GM18517 (cell line): ENCODE data around the gene MIPEP.
"Not testable (repeated sequence)": the region's sequence is repeated elsewhere in the genome, so short reads cannot be mapped to it uniquely, and the experiment has no call there.

ENCODE experiments used
- ATAC-seq: cut with Tn5 transposase; IDR thresholded peaks from one replicate; pipeline ENCODE4 v1.9.1; 2021; ENCODE audit warnings: mild to moderate bottlenecking, moderate library complexity; ENCODE audit not compliant: unreplicated experiment

MIPEP gene

DNA sequence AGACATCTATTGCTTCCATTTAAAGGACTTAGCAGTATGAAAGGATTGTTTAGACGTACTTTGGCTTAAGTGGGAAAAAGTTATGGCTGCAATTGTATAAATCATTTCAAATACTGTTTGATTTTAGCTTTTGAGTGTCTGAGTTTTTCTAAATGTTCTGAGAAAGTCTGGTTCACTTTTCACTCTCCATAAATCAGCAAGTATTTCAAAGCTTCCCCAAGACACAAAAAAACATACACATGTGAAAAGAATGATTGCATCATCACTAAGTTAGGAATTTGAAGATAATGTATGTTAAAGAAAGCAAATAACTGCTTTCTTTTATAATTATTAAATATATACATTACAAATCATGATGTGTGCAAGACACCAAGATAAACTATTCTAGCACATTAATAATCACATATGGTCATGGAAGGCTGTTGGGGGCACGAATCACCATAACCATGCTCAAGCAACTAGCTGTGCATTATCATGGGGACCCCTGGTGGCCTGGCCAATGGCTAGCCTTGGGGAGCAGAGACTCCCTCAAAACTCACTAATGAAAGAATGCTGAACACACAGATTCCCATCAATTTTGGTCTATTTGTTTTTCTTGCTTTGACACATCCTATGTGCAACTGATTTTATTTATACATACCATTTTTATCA, 111.1 kb downstream of the MIPEP start:
- no peak for ATAC-seq

DNA sequence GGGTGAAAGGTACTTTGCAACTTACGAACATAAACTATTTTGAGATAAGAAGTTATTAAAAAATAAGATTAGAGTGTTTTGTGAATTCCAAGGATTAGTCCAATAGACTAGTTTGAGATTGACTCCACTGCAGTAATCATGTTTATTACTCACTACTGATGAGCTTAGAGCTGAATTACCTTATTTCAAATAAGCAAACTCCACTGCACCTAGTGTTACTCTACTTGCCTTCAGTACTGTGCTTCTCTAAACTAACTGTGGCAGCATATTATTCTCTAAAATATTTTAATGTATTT, 111.7 kb downstream of the MIPEP start:
- ATAC-seq, result peak; percentile 22

DNA sequence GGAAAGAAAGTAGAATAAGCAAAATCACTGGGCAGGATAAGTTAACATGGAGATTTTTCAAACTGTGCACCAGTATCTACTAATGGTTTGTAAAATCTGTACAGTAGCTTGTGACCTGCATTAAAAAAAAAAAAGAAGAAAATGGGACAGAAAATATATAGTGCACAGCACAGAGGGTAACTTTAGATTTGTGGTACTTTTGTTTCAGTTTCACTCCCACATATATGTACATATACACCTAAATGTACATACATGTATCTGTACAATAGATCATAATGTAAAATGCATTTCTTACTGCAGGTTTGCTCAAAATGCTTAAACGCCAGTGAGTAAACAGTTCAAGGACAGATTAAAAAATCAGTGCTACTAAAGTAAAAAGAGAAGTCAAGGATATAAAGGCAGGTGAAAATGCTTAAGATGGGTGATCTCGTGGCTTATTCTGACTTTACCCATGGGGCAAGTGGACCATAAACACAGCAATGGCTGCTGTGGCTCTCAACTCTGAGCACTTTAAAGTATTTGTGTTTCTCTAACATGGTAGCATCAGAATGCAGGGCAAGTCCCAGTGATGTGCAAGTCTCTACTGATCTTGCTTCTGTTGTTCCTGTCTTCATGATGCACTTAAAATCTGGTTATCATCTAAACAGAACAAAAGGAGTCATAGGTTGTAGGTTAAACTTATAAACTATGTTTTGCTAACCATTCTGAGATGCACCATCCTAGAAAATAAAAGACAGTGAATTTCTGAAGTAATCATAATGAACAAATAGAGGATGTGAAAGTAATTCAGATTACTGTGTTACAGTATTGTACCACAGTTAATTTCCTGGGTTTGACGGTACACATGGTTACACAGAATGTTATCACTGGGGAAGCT, 112.3 kb downstream of the MIPEP start:
- ATAC-seq, result peak; percentile 96

DNA sequence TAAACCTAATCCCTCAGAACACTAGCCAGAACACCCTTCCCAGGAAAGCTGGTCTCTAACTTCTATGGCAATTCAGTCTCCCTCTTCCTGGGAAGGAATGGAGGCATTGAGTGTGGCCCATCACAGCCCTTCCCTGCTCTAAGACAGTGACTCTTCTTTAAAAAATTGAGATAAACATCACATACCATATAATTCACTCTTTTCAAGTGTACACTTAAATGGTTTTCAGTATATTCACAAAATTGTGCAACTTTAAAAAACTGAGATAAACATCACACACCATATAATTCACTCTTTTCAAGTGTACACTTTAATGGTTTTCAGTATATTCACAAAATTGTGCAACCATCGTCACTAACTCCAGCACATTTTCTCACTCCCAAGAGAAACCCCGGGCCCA, 116.5 kb downstream of the MIPEP start:
- ATAC-seq, result no peak

DNA sequence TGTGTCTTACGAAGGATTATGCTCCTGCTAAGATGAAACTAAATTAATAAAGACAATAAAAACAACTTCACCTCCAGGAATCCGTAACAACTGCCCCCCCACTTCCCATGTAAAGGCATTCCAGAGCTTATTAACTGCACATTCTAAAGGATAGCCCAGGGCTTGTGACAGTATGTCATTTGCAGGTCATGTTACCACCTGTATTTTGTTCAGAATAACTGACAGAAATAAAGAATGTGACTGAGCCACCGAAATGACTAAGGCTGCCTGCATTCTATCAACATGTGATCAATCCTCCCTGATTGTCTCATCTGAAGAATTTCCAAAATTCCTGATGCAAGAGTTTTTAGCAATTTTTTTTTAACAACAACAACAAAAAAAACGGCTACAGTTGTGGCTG, 117.2 kb downstream of the MIPEP start:
- ATAC-seq, result no peak

DNA sequence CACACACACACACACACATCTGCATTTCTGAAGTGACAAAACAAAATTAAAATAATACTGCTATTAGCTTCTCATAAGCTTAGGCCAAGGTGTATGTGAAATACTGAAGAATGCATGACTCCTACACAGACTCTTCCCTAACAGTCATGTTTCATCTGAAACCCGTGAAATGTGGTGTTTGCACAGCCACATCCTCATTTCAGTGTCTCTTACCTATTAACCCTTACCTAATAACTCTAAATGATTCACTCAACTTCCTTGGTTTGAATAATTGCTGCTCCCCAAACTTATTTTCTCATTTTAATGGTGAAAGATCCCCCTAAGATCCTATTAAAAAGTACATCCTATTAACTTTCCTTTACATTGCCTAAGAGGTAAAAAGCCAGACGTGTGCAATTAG, 117.6 kb downstream of the MIPEP start:
- peak; percentile 97 for ATAC-seq

DNA sequence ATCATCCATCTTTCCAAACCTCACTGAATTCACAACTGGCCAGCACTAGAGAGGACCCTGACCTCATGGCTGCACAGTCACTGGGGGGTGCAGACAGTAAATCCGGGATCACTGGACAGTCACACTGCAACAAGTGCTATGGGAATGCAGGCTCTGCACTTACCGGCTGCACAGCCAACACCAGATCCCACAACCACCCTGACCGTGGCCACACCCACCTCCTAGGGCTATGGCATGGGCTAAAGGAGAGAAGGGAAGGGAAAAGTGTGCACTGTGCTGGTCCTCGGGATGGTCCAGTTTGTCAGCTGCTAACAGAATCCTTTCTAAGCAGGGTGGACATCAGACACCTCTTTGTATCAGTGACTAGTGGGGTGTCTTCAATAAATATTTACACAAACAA, 118.2 kb downstream of the MIPEP start:
- ATAC-seq, result no peak

DNA sequence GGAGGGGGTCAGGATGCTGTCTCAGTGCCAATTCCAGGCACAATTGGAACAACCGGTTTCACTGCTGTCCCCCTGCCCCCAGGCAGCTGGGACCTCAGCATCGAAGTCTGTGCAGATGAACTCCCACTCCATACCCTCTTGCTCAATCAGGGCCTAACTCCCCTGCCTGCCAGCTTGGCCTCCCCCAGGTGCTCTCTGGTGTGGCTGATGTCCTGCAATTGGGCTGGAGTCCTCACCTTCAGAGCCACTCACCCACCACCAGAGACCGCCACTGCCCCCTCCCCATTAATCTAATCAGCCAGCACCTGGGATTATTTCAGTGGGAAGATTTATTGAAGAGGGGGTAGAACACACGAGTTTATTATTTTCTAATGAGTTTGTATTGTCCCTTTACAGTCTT, 118.8 kb downstream of the MIPEP start:
- no peak for ATAC-seq

DNA sequence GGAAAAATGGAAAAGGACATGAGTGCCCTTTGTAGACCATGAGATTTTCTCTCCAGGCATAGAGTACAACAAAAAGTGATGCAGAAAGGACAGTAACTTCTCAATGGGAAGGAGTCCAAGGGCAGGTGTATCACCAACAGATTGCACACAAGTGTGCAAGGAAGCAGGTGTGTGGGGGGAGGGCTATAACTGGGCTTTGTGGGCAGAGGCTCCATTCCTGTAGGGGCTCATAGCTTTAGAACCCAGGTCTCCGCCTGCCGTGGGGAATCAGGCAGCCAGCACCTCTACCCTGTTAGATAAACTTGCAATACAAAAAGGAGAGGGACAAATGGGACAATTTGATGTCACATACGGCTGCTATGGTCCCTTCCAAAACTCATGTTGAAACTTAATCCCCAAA, 119.8 kb downstream of the MIPEP start:
- no peak for ATAC-seq

DNA sequence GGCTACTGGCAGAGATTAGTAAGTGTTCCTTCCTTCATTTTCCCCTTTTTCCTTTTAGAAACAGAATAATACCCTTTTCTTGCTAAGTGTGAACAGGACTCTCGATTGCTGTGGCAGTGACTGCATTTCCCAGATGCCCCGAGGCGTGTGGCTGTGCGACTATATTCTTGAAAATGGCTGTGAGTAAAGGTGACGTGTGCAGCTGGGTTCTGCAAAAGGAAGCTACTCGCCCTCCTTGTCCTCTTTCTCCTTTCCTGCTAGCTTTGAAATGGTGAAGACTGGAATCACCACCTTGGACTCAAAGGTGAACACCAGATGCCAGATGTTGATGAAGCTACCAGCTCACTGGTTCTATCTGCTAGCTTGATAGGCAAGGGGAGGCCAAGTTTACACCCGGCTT, 121.4 kb downstream of the MIPEP start:
- ATAC-seq, result no peak

DNA sequence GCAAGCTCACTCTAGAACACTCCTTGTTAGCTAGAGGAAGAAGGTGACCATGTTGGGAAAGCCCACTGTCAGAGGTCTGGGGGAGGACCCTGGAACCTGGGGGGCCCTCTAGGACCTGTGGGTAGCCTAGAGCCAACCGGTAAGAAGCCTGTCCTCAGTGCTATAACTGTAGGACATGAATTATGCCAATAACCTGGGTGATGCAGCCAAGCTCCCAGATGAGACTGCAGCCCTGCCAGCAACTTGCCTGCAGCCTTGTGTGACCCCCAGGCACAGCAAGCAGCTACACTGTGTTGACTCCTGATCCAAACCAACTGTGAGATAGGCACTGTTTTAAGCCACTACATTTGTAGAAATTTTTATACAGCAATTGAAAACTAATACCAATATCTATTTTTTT, 122.3 kb downstream of the MIPEP start:
- ATAC-seq, result no peak

DNA sequence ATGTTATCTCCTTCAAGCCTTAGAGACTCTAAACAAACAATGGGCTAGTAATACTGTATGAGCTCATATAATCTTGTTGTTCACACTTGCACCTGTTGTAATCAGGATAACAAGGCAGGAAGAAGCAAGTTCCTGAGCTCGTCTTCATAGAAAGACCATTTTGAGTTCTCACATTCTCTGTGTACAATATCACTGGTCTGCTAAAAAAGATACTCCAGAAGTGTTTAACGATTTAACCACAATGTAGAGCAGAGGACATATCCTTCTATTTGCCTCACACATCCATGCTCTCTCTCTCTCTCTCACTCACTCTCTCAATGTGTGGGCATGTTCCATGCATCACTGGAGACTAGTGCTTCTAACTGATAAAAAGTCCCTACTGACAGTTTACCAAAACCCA, 122.9 kb downstream of the MIPEP start:
- ATAC-seq, result no peak

DNA sequence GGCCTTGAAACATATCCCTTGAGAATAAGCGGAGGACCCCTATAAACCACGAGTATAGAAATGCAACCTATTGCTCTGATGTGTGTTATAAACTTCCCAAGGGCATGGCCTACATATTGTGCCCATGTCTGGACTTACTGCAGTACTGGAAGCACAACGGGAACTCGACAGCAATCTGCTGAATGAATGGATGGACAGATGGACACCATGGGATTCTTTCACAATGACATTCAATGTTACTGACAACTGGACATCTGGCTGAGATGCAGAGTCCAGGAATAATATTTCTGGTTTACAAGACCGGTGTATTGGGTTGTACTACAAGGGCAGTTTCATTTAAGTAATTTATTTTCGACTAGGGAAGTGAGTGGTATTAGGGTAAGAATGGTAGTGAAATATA, 123.7 kb downstream of the MIPEP start:
- ATAC-seq, result no peak

DNA sequence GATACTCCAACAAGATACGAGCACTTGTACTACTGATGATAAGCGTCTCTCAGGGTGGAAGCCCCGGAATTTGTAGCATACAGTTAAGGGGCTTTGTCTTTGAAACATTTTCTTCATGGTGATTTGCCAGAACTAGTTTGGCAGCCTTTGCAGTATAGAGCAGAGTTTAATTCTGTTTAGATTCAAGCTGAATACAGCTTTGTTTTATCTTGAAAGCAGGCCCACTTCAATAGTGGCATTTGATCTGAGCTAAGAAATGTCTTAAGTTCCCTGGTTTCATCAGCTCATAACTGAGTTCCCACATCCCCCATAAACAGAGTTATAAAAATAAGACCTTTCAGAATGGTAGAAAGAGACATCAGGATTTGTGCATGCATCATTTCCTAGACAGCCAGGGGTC, 125.9 kb downstream of the MIPEP start:
- ATAC-seq, result no peak

DNA sequence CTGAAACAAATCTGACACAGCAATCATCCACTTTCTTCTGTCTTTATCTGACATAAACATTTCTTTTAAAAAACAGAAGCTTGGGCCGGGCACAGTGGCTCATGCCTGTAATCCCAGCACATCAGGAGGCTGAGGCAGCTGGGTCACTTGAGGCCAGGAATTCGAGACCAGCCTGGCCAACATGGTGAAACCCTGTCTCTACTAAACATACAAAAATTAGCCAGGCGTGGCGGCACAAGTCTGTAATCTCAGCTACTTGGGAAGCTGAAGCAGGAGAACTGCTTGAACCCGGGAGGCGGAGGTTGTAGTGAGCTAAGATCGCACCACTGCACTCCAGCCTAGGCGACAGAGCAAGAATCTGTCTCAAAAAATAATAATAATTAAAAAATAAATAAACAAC, 127.4 kb downstream of the MIPEP start:
- ATAC-seq, result not testable (repeated sequence)

DNA sequence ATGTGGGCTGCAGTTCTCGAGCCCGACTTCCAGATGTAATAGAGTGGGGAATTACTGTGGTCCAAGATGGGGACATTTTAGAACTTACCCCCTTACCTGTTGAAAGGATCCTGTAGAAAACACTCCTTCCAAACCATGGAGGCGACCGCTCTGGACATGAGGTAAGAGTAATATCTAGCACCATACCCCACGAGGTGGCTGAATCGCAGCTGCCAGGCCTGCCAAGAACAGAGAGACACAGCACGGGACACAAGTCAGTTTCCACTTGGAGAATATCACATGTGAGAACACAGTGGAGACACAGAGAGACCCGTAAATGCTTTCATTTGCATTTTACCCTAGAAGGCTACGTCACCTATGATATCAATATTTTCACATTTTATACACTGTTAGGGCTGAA, 129.2 kb downstream of the MIPEP start:
- ATAC-seq, result no peak

DNA sequence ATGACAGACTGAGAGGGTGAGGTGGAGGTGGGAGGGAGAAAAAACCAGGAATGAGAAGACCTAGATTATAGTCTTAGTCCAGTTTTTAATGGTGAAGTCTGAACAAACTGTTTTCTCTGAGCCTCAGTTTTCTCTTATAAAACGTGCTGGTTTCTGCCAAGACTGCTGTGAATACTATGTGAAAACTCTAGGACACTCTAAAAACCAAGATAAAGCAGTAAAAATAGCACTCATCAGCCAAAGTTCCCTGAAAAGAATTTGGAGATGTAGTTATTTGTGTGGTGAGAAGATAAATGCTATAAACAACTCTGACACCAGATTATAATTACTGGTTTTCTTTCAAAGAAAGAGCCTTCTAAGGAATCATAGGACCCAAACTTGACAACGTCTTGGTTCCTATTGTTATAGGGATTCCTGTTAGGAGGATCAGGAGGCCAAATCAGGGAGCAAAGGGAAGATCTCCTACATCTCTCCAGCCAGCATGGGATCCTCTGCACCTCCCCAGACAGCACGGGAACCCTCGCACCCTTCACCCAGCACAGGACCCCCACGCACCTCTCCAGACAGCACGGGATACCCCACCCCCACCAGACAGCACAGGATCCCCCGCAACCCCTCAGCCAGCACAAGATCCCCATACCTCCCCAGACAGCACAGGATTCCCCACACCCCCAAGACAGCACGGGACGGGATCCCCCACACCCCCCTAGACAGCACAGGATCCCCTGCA, 130.2 kb downstream of the MIPEP start:
- ATAC-seq, result no peak

DNA sequence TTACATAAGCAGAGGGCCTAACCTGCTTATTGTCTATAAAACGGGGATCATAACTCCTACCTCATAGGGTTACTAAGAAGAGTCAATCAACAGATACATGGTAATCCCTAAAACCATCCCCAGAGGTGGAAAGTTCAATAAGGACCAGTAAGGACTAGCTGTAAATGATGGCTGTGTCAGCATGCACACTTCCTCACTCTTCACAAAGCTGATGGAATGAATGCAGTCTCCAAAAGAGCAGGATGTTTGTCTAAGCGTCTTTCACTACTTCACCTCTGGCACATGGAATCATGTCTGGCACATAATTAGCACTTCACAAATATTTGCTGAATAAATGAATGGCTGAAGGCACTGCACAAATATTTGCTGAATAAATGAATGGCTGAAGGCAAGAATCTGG, 134.2 kb downstream of the MIPEP start:
- no peak for ATAC-seq

DNA sequence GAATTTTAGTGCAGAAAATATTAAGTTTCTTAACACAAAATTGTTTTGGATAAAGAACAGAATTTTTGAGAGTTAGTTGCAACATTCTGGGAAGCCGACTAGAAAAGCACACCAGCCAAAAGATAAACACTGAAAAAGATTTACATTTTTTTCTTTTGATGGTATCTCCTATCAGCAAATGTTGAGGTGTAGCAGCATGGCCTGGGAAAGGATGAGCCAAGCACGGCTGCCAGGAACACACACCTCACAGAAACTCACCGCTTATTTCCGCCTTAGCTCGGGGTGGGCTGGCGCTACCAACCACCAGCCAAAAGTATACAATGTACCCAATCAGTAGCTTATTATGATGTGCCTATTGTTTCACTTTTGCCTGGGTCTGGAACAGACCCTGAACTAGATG, 134.7 kb downstream of the MIPEP start:
- ATAC-seq, result no peak

DNA sequence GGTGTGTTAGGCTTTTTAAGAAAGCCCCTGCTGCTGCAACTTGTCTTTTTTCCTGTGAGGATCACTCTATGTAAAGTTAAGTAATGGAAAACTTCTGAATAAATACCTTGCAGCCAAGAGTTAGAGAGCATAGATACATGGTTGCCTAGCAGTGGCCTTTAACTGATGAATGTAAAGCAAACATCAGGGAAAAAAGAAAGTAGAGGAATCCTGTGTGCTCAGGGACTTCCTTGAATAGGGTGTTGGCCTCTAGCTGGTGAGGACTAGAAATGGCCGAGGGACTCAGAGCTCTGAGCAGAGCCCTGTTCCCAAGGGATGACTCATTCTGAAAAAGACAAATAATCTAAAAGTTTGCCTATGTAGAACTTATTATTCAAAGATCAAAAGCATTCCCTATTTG, 135.7 kb downstream of the MIPEP start:
- ATAC-seq, result no peak

DNA sequence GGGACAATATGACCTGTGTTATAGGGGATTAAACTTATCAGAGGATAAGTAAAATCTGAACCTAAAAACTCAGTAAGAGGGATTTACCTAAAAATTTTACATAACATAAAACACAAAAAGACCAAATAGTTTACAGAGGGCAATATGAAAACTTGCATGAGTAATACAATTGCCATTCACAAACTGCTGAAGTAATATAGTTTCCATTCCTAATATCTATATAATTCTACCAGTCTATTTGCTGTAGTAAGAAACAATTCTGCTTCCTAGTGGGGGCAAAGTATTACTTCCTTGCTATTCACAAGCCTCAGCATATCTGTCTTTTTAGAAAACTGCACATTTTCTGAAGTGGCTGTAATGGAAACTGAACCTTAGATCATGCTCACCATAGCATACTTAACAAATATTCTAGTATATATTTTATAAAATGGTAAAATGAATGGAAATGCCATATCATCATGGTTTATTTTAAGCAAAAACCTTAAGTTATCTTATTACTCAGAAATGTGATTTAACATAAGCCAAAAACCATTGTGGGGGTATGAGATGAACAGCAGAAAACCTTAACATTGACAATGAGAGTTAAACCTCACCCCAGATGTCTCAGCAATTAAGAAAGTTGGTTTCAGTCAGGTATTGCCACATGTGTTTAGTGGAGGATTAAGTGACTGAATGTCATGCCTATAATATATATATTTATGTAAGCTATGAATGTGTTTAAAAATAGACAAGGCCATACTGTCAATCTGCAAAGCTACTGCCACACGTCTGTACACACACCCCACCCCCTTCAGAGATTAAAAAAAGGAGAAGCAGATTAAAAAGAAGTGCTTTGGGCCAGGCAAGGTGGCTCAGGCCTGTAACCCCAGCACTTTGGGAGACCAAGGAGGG, 136.8 kb downstream of the MIPEP start:
- ATAC-seq, result peak; percentile 73
